Smooth muscle cell (in vitro differentiated cells): ENCODE measurements around the gene PLEKHO1. TPM values are rescaled to one million over a fixed set of nuclear protein-coding genes. Genes with fewer than 3 reads are reported as not detected.

ENCODE experiments used
- DNase-seq: peaks from one replicate; lab custom pipeline; 2025; ENCODE audit not compliant: unreplicated experiment; lab: John Stamatoyannopoulos, UW
- H2AFZ ChIP-seq: fragments of 200-600 bp; sonication (generic); 2 replicates; pipeline ENCODE4 v1.6.0; 2016; ENCODE audit warnings: antibody characterized with exemption, low read depth, mild to moderate bottlenecking
- H3F3A ChIP-seq: fragments of 200-600 bp; sonication (generic); 2 replicates; pipeline ENCODE4 v1.6.0; 2017; ENCODE audit warnings: antibody characterized with exemption, low read depth
- H3K27ac ChIP-seq: fragments of 200-600 bp; sonication (generic); 2 replicates; pipeline ENCODE4 v1.5.1; 2016; ENCODE audit warnings: low read depth, mild to moderate bottlenecking
- H3K27me3 ChIP-seq: fragments of 200-600 bp; sonication (generic); 2 replicates; pipeline ENCODE4 v1.6.1; 2016; ENCODE audit warnings: low read depth, mild to moderate bottlenecking
- H3K36me3 ChIP-seq: fragments of 200-600 bp; sonication (generic); 2 replicates; pipeline ENCODE4 v1.5.1; 2016; ENCODE audit warnings: low read depth
- H3K4me1 ChIP-seq: fragments of 200-600 bp; sonication (generic); 2 replicates; pipeline ENCODE4 v1.5.1; 2016; ENCODE audit warnings: low read depth
- H3K4me2 ChIP-seq: fragments of 200-600 bp; sonication (generic); 2 replicates; pipeline ENCODE4 v1.6.0; 2016; ENCODE audit warnings: mild to moderate bottlenecking
- H3K4me3 ChIP-seq: fragments of 200-600 bp; sonication (generic); 2 replicates; pipeline ENCODE4 v1.5.1; 2016; ENCODE audit warnings: mild to moderate bottlenecking
- H3K79me2 ChIP-seq: fragments of 200-600 bp; sonication (generic); 2 replicates; pipeline ENCODE4 v1.6.0; 2016; ENCODE audit warnings: low read depth, mild to moderate bottlenecking
- H3K9ac ChIP-seq: fragments of 200-600 bp; sonication (generic); 2 replicates; pipeline ENCODE4 v1.6.0; 2016; ENCODE audit warnings: low read depth
- H3K9me3 ChIP-seq: fragments of 200-600 bp; sonication (generic); replicated peaks from 2 replicates; pipeline ENCODE4 v1.5.1; 2016; ENCODE audit warnings: low read depth
- H4K20me1 ChIP-seq: fragments of 200-600 bp; sonication (generic); 2 replicates; pipeline ENCODE4 v1.6.0; 2016; ENCODE audit warnings: low read depth
- WGBS: methylation state at CpG from one replicate; pipeline ENCODE4 v1.1.7; 2016; ENCODE audit warnings: low lambda C conversion rate; 5-methylcytosine and 5-hydroxymethylcytosine counted together
- polyA plus RNA-seq: library from polyadenylated mRNA; unstranded; fragments of >200 nt; fragmentation: Nextera tagmentation; extraction: Ambion mirVana; gene quantifications from 2 replicates; pipeline ENCODE4 v1.2.1, GENCODE V29; 2016
- total RNA-seq: library from RNA; depleted of rRNA; stranded (reverse); fragments of >200 nt; gene quantifications from 2 replicates; pipeline ENCODE4 v1.2.3, GENCODE V29; 2014
- TF ChIP-seq, protein P1 (sequence below): fragments of 200-600 bp; sonication (generic); IDR thresholded peaks from 2 replicates; pipeline ENCODE4 v1.5.1; 2017; ENCODE audit warnings: borderline replicate concordance, mild to moderate bottlenecking, antibody characterized with exemption; ENCODE audit not compliant: insufficient read depth, poor library complexity, severe bottlenecking

PLEKHO1 gene
- total and polyA plus RNA-seq, 2 experiments from 2014 or later, result 48.5 to 75.5 TPM

DNA sequence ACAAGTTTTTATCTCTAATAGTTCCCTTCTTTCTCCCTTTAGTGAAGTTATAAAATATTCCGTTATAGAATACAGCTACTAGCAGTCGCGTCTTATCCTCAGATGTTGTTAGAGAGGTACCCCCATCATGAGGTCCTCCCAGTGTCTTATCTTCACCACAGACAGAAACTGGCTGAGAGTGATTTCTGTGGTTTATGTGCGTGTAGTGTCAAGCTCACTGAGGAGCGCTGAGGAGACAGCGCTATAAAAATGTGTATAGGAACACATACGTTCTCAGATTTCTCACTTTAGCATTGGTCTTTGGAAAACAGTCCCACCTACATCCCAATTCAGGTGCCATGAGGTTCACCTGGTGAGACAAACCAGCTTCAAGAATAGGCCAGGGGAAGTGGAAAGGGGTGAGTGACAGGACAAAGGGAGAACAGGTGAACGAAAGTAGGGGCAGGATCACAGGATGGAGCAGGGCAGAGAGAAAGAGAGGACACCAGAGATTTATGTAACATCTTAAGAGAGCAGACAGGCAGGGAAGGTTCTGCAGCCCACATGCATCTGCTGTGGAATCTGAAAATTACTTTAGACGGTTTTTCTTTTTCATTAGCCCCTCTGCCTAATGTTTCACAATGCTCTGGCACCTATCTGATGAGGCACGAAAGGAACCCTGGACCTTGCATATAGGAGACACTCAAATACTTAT, 2.7 kb upstream of the PLEKHO1 start:
- Histone ChIP-seq H3K9me3 (no peaks in the 10 kb centered on the region), H3K27me3 (no peaks in the 10 kb centered on the region), H3K79me2 (peaks cover 17% of the 10 kb centered on the region), H3K4me3 (no peak overlapping the region), H3K9ac (no peak overlapping the region), H3F3A (peaks cover 8% of the 10 kb centered on the region), H3K4me2 (no peak overlapping the region), H2AFZ (no peak overlapping the region), H4K20me1 (peaks cover 8% of the 10 kb centered on the region), H3K36me3 (no peaks in the 10 kb centered on the region), H3K27ac (no peak overlapping the region), H3K4me1 (peaks cover 4% of the 10 kb centered on the region)
- DNase-seq, result no peak
- WGBS, result 55% methylated on average over 10 of the region's 10 CpGs
- TF ChIP-seq, protein P1, sequence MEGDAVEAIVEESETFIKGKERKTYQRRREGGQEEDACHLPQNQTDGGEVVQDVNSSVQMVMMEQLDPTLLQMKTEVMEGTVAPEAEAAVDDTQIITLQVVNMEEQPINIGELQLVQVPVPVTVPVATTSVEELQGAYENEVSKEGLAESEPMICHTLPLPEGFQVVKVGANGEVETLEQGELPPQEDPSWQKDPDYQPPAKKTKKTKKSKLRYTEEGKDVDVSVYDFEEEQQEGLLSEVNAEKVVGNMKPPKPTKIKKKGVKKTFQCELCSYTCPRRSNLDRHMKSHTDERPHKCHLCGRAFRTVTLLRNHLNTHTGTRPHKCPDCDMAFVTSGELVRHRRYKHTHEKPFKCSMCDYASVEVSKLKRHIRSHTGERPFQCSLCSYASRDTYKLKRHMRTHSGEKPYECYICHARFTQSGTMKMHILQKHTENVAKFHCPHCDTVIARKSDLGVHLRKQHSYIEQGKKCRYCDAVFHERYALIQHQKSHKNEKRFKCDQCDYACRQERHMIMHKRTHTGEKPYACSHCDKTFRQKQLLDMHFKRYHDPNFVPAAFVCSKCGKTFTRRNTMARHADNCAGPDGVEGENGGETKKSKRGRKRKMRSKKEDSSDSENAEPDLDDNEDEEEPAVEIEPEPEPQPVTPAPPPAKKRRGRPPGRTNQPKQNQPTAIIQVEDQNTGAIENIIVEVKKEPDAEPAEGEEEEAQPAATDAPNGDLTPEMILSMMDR, result no peak

DNA sequence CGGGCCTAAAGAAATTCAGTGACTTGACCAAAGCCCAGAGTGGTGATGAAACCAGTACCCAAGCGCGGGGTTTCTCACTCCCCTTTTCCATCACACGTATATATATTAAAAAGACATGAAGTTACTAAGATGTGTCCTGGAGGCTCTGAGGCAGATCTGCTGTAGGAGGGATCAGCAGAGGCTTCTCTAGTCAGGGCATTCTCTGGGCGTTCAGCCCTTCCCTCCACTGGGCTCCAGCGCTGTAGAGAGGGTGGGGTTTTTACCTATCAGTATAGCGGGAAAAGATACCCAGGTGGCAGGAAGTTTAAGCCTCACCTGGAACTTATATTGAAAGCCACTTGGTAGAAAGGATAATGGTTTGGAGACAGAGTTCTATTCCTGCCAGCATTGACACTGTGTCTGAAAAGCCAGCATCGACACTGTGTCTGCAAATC, 862 bp upstream of the PLEKHO1 start:
- Histone ChIP-seq H3K27ac (peak overlapping the region; percentile 86), H3K9me3 (no peaks in the 10 kb centered on the region), H2AFZ (no peak overlapping the region), H3K9ac (peak overlapping the region; percentile 87), H3K79me2 (peaks cover 29% of the 10 kb centered on the region), H4K20me1 (peaks cover 19% of the 10 kb centered on the region), H3K4me2 (peak overlapping the region; percentile 91), H3K36me3 (no peaks in the 10 kb centered on the region), H3K4me1 (peaks cover 9% of the 10 kb centered on the region), H3K27me3 (no peaks in the 10 kb centered on the region), H3K4me3 (peak overlapping the region; percentile 65), H3F3A (peaks cover 8% of the 10 kb centered on the region)
- no peak for DNase-seq
- TF ChIP-seq, protein P1, result no peak
- WGBS, result 18% methylated on average over 8 of the region's 8 CpGs

DNA sequence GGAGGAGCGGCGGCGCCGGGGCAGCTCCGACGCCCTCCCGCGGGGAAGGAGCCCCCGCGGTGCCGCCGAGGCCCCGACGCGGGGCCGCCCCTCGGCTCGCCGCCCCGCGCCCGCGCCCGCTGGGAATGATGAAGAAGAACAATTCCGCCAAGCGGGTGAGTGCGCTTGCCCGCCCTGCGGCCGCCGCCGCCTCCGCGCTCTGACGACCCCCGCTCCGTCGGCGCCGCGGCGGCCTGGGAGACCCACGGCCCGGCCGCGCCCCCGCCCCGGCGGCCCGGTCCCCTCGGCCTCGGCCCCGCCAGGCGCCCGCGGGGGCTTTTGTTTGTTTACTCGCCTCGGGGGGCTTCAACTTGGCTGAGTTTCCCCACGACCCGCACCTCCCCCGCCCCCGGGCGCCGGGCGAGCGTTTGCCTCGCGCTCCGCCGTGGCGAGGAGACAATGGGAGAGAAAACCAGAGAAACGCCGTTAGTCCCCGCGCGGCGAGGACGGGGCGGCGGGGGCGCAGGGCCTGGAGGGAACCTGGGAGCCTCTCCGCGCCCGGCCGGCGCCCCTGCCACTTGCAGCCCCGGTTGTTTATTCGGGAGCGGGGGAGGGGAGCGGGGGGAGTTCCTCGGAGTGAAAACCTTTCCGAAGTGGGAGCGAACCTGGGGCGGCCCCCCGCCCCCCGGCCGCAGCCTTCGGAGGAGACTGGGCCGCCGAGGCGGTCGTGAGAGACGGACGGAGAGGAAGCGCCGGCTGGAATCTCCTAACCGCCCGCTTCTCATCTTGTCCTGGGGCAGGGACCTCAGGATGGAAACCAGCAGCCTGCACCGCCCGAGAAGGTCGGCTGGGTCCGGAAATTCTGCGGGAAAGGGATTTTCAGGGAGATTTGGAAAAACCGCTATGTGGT, 661 bp downstream of the PLEKHO1 start:
- H3K36me3 ChIP-seq, result no peaks in the 10 kb centered on the region
- no peaks in the 10 kb centered on the region for H3K9me3 ChIP-seq
- peaks cover 40% of the 10 kb centered on the region for H3K79me2 ChIP-seq
- peak overlapping the region; percentile 65 for H3K4me3 ChIP-seq
- peaks cover 20% of the 10 kb centered on the region for H4K20me1 ChIP-seq
- H3F3A ChIP-seq, result peaks cover 8% of the 10 kb centered on the region
- peak overlapping the region; percentile 92 for H3K9ac ChIP-seq
- no peaks in the 10 kb centered on the region for H3K27me3 ChIP-seq
- peaks cover 9% of the 10 kb centered on the region for H3K4me1 ChIP-seq
- TF ChIP-seq, protein P1, result no peak
- WGBS, result 1% methylated on average over 43 of the region's 114 CpGs
- H3K4me2 ChIP-seq, result peak overlapping the region; percentile 91
- H2AFZ ChIP-seq, result no peak overlapping the region
- DNase-seq, result no peak
- H3K27ac ChIP-seq, result peak overlapping the region; percentile 86
